PC-3 (cell line): ENCODE results near the gene SNX13. TPM values are rescaled to one million over a fixed set of nuclear protein-coding genes. Genes with fewer than 3 reads are reported as not detected.

Experiments used
- ATAC-seq: fragments of 200-7000 bp; cut with Tn5 transposase; 2 replicates; pipeline ENCODE4 v1.9.1; 2020; ENCODE audit warnings: mild to moderate bottlenecking, moderate library complexity
- BruUV-seq: library from RNA; stranded (reverse); fragments of 400-500 nt; replicated peaks from 2 replicates; lab custom pipeline; 2021; lab: Mats Ljungman, UMichigan
- CTCF ChIA-PET: fragments of 300-600 bp; sonication (Branson Sonifier 250); formaldehyde crosslinking; loops from one replicate; lab custom pipeline; 2022; ENCODE audit warnings: antibody characterized with exemption; lab: Charles Lee
- POLR2A ChIA-PET: fragments of 300-600 bp; sonication (Branson Sonifier 250); formaldehyde crosslinking; loops from one replicate; lab custom pipeline; 2022; ENCODE audit warnings: antibody characterized with exemption; ENCODE audit not compliant: unreplicated experiment; lab: Charles Lee
- DNase-seq: peaks from one replicate; pipeline ENCODE4 v3.0.0-alpha.2; 2015
- H2AFZ ChIP-seq: fragments of 300-600 bp; sonication (generic); 2 replicates; pipeline ENCODE4 v1.6.0; 2016; ENCODE audit warnings: antibody characterized with exemption, low read length
- H3F3A ChIP-seq: fragments of 300-600 bp; sonication (generic); one replicate; pipeline ENCODE4 v1.6.0; 2017; ENCODE audit warnings: antibody characterized with exemption, low read length, control low read depth, mild to moderate bottlenecking; ENCODE audit not compliant: unreplicated experiment
- H3K27ac ChIP-seq: fragments of 300-600 bp; sonication (generic); 2 replicates; pipeline ENCODE4 v1.5.1; 2016; ENCODE audit warnings: mild to moderate bottlenecking, low read length
- H3K27me3 ChIP-seq: fragments of 300-600 bp; sonication (generic); 2 replicates; pipeline ENCODE4 v1.6.1; 2016; ENCODE audit warnings: low read length, mixed read lengths
- H3K36me3 ChIP-seq: fragments of 300-600 bp; sonication (generic); 2 replicates; pipeline ENCODE4 v1.6.1; 2016; ENCODE audit warnings: low read depth, mixed run types, low read length, mixed read lengths
- H3K4me1 ChIP-seq: fragments of 300-600 bp; sonication (generic); 2 replicates; pipeline ENCODE4 v1.5.1; 2016; ENCODE audit warnings: low read length; ENCODE audit not compliant: insufficient read depth
- H3K4me2 ChIP-seq: fragments of 300-600 bp; sonication (generic); 2 replicates; pipeline ENCODE4 v1.6.0; 2016; ENCODE audit warnings: low read length
- H3K4me3 ChIP-seq: fragments of 300-600 bp; sonication (generic); 2 replicates; pipeline ENCODE4 v1.5.1; 2016; ENCODE audit warnings: mild to moderate bottlenecking, low read length, mixed read lengths
- H3K79me2 ChIP-seq: fragments of 300-600 bp; sonication (generic); 2 replicates; pipeline ENCODE4 v1.6.1; 2017; ENCODE audit warnings: low read length, mixed read lengths
- H3K9ac ChIP-seq: fragments of 300-600 bp; sonication (generic); 2 replicates; pipeline ENCODE4 v1.6.0; 2016; ENCODE audit warnings: mild to moderate bottlenecking, low read length
- H3K9me2 ChIP-seq: fragments of 300-600 bp; sonication (generic); replicated peaks from 2 replicates; pipeline ENCODE4 v1.6.1; 2016; ENCODE audit warnings: mixed run types, low read length, mixed read lengths
- H3K9me3 ChIP-seq: fragments of 300-600 bp; sonication (generic); 2 replicates; pipeline ENCODE4 v1.6.1; 2016; ENCODE audit warnings: low read length, mixed read lengths
- H4K20me1 ChIP-seq: fragments of 300-600 bp; sonication (generic); 2 replicates; pipeline ENCODE4 v1.6.1; 2016; ENCODE audit warnings: low read length, mixed read lengths
- EZH2 ChIP-seq: fragments of 300-600 bp; sonication (generic); IDR thresholded peaks from one replicate; pipeline ENCODE4 v1.6.1; 2017; ENCODE audit warnings: antibody characterized with exemption, mild to moderate bottlenecking, low read length; ENCODE audit not compliant: unreplicated experiment
- EZH2phosphoT487 ChIP-seq: fragments of 300-600 bp; sonication (generic); IDR thresholded peaks from 2 replicates; pipeline ENCODE4 v1.6.1; 2018; ENCODE audit warnings: mild to moderate bottlenecking, antibody characterized with exemption, low read length, borderline replicate concordance
- intact Hi-C: fragments of 100-400 bp; cut with micrococcal nuclease; formaldehyde crosslinking; loops from 2 replicates; pipeline ENCODE4 v1.9.0; 2023
- total RNA-seq: library from RNA; depleted of rRNA; stranded (reverse); fragments of >200 nt; gene quantifications from 2 replicates; pipeline ENCODE4 v1.2.3, GENCODE V29; 2014
- TF ChIP-seq, protein P1 (sequence below): fragments of 300-600 bp; sonication (generic); conservative IDR thresholded peaks from 2 replicates; pipeline ENCODE4 v1.5.1; 2017; ENCODE audit warnings: antibody characterized with exemption, low read depth, mild to moderate bottlenecking, low read length

The SNX13 gene
- total RNA-seq, 1 experiment from 2014 or later, result 33.9 TPM

DNA sequence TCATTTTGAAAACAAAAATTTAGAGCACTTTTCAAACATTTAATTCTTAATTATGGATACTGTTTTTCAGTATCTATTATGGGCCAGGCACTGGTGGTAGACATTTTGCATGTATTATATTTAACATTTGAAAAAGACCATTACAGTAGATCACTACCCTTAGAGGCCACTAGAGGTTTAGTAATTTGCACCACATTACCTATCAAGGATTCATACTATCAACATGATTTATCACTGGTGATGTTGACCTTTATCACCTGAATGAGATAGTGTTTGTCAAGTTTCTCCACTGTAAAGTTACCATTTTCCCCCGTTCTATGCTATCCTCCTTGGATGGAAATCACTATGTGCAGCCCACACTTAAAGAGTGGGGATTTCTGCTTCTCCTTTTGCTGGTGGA is 4.4 kb upstream of the SNX13 start:
- no peak for DNase-seq
- H3K4me2 ChIP-seq, result no peak overlapping the region
- CTCF ChIA-PET, result no interaction called here
- TF ChIP-seq, protein P1, sequence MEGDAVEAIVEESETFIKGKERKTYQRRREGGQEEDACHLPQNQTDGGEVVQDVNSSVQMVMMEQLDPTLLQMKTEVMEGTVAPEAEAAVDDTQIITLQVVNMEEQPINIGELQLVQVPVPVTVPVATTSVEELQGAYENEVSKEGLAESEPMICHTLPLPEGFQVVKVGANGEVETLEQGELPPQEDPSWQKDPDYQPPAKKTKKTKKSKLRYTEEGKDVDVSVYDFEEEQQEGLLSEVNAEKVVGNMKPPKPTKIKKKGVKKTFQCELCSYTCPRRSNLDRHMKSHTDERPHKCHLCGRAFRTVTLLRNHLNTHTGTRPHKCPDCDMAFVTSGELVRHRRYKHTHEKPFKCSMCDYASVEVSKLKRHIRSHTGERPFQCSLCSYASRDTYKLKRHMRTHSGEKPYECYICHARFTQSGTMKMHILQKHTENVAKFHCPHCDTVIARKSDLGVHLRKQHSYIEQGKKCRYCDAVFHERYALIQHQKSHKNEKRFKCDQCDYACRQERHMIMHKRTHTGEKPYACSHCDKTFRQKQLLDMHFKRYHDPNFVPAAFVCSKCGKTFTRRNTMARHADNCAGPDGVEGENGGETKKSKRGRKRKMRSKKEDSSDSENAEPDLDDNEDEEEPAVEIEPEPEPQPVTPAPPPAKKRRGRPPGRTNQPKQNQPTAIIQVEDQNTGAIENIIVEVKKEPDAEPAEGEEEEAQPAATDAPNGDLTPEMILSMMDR, result peak; percentile 36; the same call in 1 of the 2 replicates
- no peak for TF ChIP-seq EZH2
- H3K36me3 ChIP-seq, result no peaks in the 10 kb centered on the region
- no peaks in the 10 kb centered on the region for H3K9me2 ChIP-seq
- POLR2A ChIA-PET, result no interaction called here
- ATAC-seq, result no peak
- H3K9ac ChIP-seq, result no peak overlapping the region
- BruUV-seq, result no TSS peak
- H3K27me3 ChIP-seq, result no peaks in the 10 kb centered on the region
- H3F3A ChIP-seq, result no peaks in the 10 kb centered on the region
- no peak overlapping the region for H3K27ac ChIP-seq
- peaks cover 9% of the 10 kb centered on the region for H3K79me2 ChIP-seq
- intact Hi-C loops, result loop anchor here (5.0 kb wide), 1 partner anchor 172 kb away; no protein-coding TSS in a partner anchor
- H3K4me1 ChIP-seq, result peaks cover 32% of the 10 kb centered on the region
- H2AFZ ChIP-seq, result no peak overlapping the region
- H3K9me3 ChIP-seq, result no peaks in the 10 kb centered on the region
- no peaks in the 10 kb centered on the region for H4K20me1 ChIP-seq
- H3K4me3 ChIP-seq, result no peak overlapping the region

DNA sequence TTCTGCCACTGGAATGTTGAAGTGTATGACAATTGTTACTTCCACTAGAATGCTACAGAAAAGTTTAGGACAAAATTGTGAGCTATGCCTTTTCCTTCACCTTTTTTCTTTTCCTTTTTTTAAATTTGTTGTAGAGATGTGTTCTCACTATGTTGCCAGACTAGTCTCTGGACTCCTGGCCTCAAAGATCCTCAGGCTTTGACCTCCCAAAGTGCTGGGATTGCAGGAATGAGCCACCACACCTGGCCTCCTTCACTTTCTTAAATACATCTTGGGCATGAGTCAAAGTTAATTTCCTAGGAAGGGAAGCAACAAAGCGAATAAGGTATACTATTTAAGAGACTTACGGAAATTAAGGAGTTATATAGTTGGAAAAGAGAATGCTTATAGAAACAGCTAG is 2.7 kb upstream of the SNX13 start:
- Histone ChIP-seq H3F3A (no peaks in the 10 kb centered on the region), H3K4me1 (peaks cover 29% of the 10 kb centered on the region), H3K79me2 (peaks cover 26% of the 10 kb centered on the region), H4K20me1 (peaks cover 10% of the 10 kb centered on the region; the same call in 1 of the 2 replicates), H3K9ac (no peak overlapping the region), H3K27ac (no peak overlapping the region), H3K27me3 (no peaks in the 10 kb centered on the region), H2AFZ (no peak overlapping the region), H3K4me2 (no peak overlapping the region), H3K4me3 (no peak overlapping the region), H3K9me2 (no peaks in the 10 kb centered on the region), H3K36me3 (no peaks in the 10 kb centered on the region), H3K9me3 (no peaks in the 10 kb centered on the region)
- no peak for ATAC-seq
- intact Hi-C loops, result loop anchor here (5.0 kb wide), 1 partner anchor 171 kb away; no protein-coding TSS in a partner anchor
- TF ChIP-seq, protein P1, result no peak
- TF ChIP-seq EZH2 (no peak), EZH2phosphoT487 (no peak)
- ChIA-PET POLR2A (no interaction called here), CTCF (interaction anchor here (0.6 kb wide), 1 partner anchor 960 kb away, joined by 3 read pairs; no protein-coding TSS in a partner anchor)
- no TSS peak for BruUV-seq
- DNase-seq, result no peak

DNA sequence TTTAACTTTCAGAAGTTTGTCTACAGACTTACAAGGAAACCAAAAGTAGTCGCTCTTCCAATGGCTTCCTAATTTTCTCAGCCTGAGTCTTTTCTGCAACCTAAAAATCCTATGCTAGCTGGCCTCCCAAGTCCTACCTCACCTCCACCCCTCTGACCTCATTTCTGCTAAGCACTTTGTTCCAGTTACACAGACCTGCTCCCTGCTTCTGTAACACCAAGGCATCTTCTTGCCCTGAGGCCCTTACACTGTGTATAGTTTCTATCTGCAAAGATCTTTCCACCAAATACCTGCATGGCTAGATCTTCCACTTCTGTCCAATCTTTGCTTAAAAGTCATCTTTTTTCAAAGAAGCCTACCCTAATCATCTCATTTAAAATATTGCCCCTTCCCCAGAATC is 1.9 kb upstream of the SNX13 start:
- TF ChIP-seq EZH2phosphoT487 (no peak), EZH2 (no peak)
- peaks cover 15% of the 10 kb centered on the region; the same call in 1 of the 2 replicates for H4K20me1 ChIP-seq
- H2AFZ ChIP-seq, result no peak overlapping the region
- H3F3A ChIP-seq, result no peaks in the 10 kb centered on the region
- H3K4me2 ChIP-seq, result no peak overlapping the region
- no peak overlapping the region for H3K9ac ChIP-seq
- H3K4me3 ChIP-seq, result no peak overlapping the region
- DNase-seq, result peak; percentile 7
- POLR2A ChIA-PET, result no interaction called here
- ATAC-seq, result no peak
- no peaks in the 10 kb centered on the region for H3K9me2 ChIP-seq
- H3K9me3 ChIP-seq, result no peaks in the 10 kb centered on the region
- H3K27ac ChIP-seq, result no peak overlapping the region
- CTCF ChIA-PET, result no interaction called here
- H3K27me3 ChIP-seq, result no peaks in the 10 kb centered on the region
- intact Hi-C loops, result loop anchor here (5.0 kb wide), 1 partner anchor 170 kb away; no protein-coding TSS in a partner anchor
- peaks cover 30% of the 10 kb centered on the region for H3K4me1 ChIP-seq
- no peaks in the 10 kb centered on the region for H3K36me3 ChIP-seq
- no TSS peak for BruUV-seq
- H3K79me2 ChIP-seq, result peaks cover 34% of the 10 kb centered on the region
